K562 (cell line): Measurements from ENCODE around the gene C1orf74. TPM values are rescaled to one million over a fixed set of nuclear protein-coding genes. Genes with fewer than 3 reads are reported as not detected.

Experiments used
- ATAC-seq: fragments of 200-7000 bp; cut with Tn5 transposase; 3 replicates; pipeline ENCODE4 v1.9.1; 2020; ENCODE audit warnings: moderate library complexity
- BruUV-seq: library from RNA; stranded (reverse); fragments of 400-500 nt; replicated peaks from 2 replicates; lab custom pipeline; 2021; lab: Mats Ljungman, UMichigan
- CTCF ChIA-PET: fragments of 300-600 bp; formaldehyde crosslinking; extraction: SDS; loops from one replicate; lab custom pipeline; 2021; ENCODE audit warnings: low intra/inter-chr PET ratio; lab: Yijun Ruan, JAX
- POLR2A ChIA-PET: fragments of 300-600, 350-650 bp; sonication (Branson Sonifier 250); formaldehyde crosslinking; extraction: SDS; loops from one replicate; lab custom pipeline; 2021; ENCODE audit warnings: antibody characterized with exemption, inconsistent platforms; lab: Yijun Ruan, JAX
- DNase-seq, 4 experiments: peaks; one replicate each; pipeline versions ENCODE4 v3.0.0 to v3.0.0-alpha.2; 2011 to 2018; ENCODE audit warnings: low spot score in 3 of 4, mixed read lengths in 3 of 4; ENCODE audit errors: extremely low read depth in 1 of 4
- FAIRE-seq: peaks from 2 replicates; lab custom pipeline; 2011; peaks lifted over from hg19 to GRCh38; lab: Jason Lieb, UNC
- H2AFZ ChIP-seq: 2 replicates; pipeline ENCODE4 v1.6.0; 2011; ENCODE audit warnings: low read depth, low read length, control low read depth, inconsistent platforms
- H3K27ac ChIP-seq: fragments of 200-600 bp; 3 replicates; pipeline ENCODE4 v1.8.0; 2011; ENCODE audit warnings: low read depth, mild to moderate bottlenecking, control low read depth, inconsistent platforms, low read length, moderate library complexity, mixed read lengths; ENCODE audit errors: extremely low read depth
- H3K27me3 ChIP-seq, 2 experiments: fragments of 300-600 bp in 1 of 2; 2 replicates in 1 of 2; 3 replicates in 1 of 2; pipeline versions ENCODE4 v1.6.0 to v1.8.0; 2011; ENCODE audit warnings: inconsistent platforms in 2 of 2, low read length in 2 of 2, mild to moderate bottlenecking in 1 of 2, mixed read lengths in 1 of 2, moderate library complexity in 1 of 2; ENCODE audit not compliant: control insufficient read depth in 2 of 2, insufficient read depth in 2 of 2
- H3K36me3 ChIP-seq: fragments of 300-600 bp; 3 replicates; pipeline ENCODE4 v1.8.0; 2011; ENCODE audit warnings: mild to moderate bottlenecking, low read length, inconsistent platforms; ENCODE audit not compliant: control insufficient read depth, insufficient read depth
- H3K4me1 ChIP-seq, 2 experiments: fragments of 200-600 bp in 1 of 2; replicated peaks in 1 of 2; 2 replicates in 1 of 2; 3 replicates in 1 of 2; pipeline versions ENCODE4 v1.5.1 to v1.8.0; 2011; ENCODE audit warnings: inconsistent platforms in 2 of 2, low read length in 2 of 2, mild to moderate bottlenecking in 1 of 2, mixed read lengths in 1 of 2, moderate library complexity in 1 of 2; ENCODE audit not compliant: control insufficient read depth in 2 of 2, insufficient read depth in 2 of 2
- H3K4me2 ChIP-seq: 2 replicates; pipeline ENCODE4 v1.6.1; 2011; ENCODE audit warnings: low read length, control low read depth, inconsistent platforms, mixed read lengths; ENCODE audit not compliant: insufficient read depth
- H3K4me3 ChIP-seq: fragments of 200-600 bp; sonication (generic), shearing (Covaris generic); 2 replicates; pipeline ENCODE4 v1.5.1; 2016; ENCODE audit warnings: control low read depth, inconsistent platforms
- H3K79me2 ChIP-seq: fragments of 200-600 bp; 3 replicates; pipeline ENCODE4 v1.8.0; 2011; ENCODE audit warnings: low read length, inconsistent platforms; ENCODE audit not compliant: control insufficient read depth, insufficient read depth
- H3K9ac ChIP-seq, 2 experiments: 2 replicates each; pipeline versions ENCODE4 v1.6.0 to v1.6.1; 2011; ENCODE audit warnings: low read depth in 2 of 2, low read length in 2 of 2, control low read depth in 1 of 2, inconsistent platforms in 1 of 2, mild to moderate bottlenecking in 1 of 2, mixed read lengths in 1 of 2; ENCODE audit not compliant: insufficient read depth in 1 of 2
- H3K9me1 ChIP-seq: one replicate; pipeline ENCODE4 v1.6.0; 2011; ENCODE audit warnings: inconsistent platforms, mild to moderate bottlenecking, low read length, moderate library complexity; ENCODE audit not compliant: control insufficient read depth, insufficient read depth
- H3K9me3 ChIP-seq: replicated peaks from 2 replicates; pipeline ENCODE4 v1.5.1; 2011; ENCODE audit warnings: low read depth, low read length, inconsistent platforms; ENCODE audit not compliant: control insufficient read depth, insufficient read depth
- H4K20me1 ChIP-seq: replicated peaks from 2 replicates; pipeline ENCODE4 v1.6.1; 2011; ENCODE audit warnings: low read length, inconsistent platforms, mixed read lengths; ENCODE audit not compliant: control insufficient read depth, insufficient read depth
- CBFB ChIP-seq: sonication (generic); formaldehyde crosslinking; IDR thresholded peaks from 2 replicates; pipeline ENCODE4 v1.4.0; 2020; ENCODE audit warnings: mild to moderate bottlenecking, missing genetic modification reagents
- EP400 ChIP-seq: fragments of 450-650 bp; IDR thresholded peaks from 2 replicates; pipeline ENCODE4 v1.6.1; 2017; ENCODE audit warnings: antibody characterized with exemption, mild to moderate bottlenecking, moderate library complexity
- ETV1 ChIP-seq: fragments of 450-650 bp; conservative IDR thresholded peaks from 2 replicates; pipeline ENCODE4 v1.6.1; 2016; ENCODE audit warnings: missing genetic modification characterization, control low read depth, low read depth, missing compliant biosample characterization
- HOXB6 ChIP-seq: fragments of 250-450 bp; sonication (Bioruptor Pico); IDR thresholded peaks from 2 replicates; pipeline ENCODE4 v1.5.1; 2022; ENCODE audit warnings: mild to moderate bottlenecking, borderline replicate concordance
- IFI16 ChIP-seq: fragments of 250-450 bp; sonication (Bioruptor Pico); IDR thresholded peaks from 2 replicates; pipeline ENCODE4 v2.1.2; 2022; ENCODE audit warnings: mild to moderate bottlenecking, inconsistent platforms
- MAFG ChIP-seq: fragments of 450-650 bp; conservative IDR thresholded peaks from 2 replicates; pipeline ENCODE4 v1.6.1; 2016; ENCODE audit warnings: missing genetic modification characterization, missing compliant biosample characterization
- PHF21A ChIP-seq: fragments of 450-650 bp; IDR thresholded peaks from 2 replicates; pipeline ENCODE4 v1.6.1; 2017; ENCODE audit warnings: low read depth, borderline replicate concordance
- XRCC5 ChIP-seq: fragments of 200-400 bp; formaldehyde crosslinking; IDR thresholded peaks from 2 replicates; pipeline ENCODE4 v1.6.1; 2017; ENCODE audit warnings: low read depth, mild to moderate bottlenecking, low read length
- ZFP36 ChIP-seq: fragments of 150-350 bp; IDR thresholded peaks from 2 replicates; pipeline ENCODE4 v1.6.1; 2018; ENCODE audit warnings: low read length, low read depth; ENCODE audit not compliant: partially characterized antibody
- ZKSCAN3 ChIP-seq: fragments of 250-450 bp; sonication (Bioruptor Pico); IDR thresholded peaks from 2 replicates; pipeline ENCODE4 v1.4.0; 2020
- WGBS: fragments of 100-300 bp; shearing (Covaris generic); methylation state at CpG from one replicate; pipeline ENCODE4 v1.1.6; 2016; ENCODE audit warnings: low coverage, mixed read lengths; ENCODE audit not compliant: insufficient coverage; ENCODE audit errors: missing lambda C conversion rate; 5-methylcytosine and 5-hydroxymethylcytosine counted together
- in situ Hi-C: fragments of 300-500 bp; cut with MboI; formaldehyde crosslinking; loops from 4 replicates; pipeline ENCODE4 v1.15.0; 2018; ENCODE audit warnings: inconsistent platforms, mixed read lengths
- intact Hi-C: fragments of 100-400 bp; cut with micrococcal nuclease; formaldehyde crosslinking; loops from 2 replicates; pipeline ENCODE4 v1.14.2; 2022
- polyA plus RNA-seq, 8 experiments: library from polyadenylated mRNA; depleted of rRNA in 4 of 8; stranded (reverse) in 5 of 8; unstranded in 3 of 8; fragments of >200 nt; fragmentation: Nextera tagmentation in 2 of 8; fragmentation: Illumina TruSeq in 1 of 8; extraction: Ambion mirVana in 2 of 8; extraction: Trizol in 1 of 8; gene quantifications; 2 replicates each; pipeline versions ENCODE4 v1.2.1 to v1.2.3, GENCODE V29; 2011 to 2014; ENCODE audit warnings: inconsistent platforms in 1 of 8, missing spikeins in 1 of 8
- total RNA-seq, 7 experiments: library from RNA; depleted of rRNA in 6 of 7; stranded (reverse); fragments of >200 nt in 6 of 7; fragmentation: Illumina TruSeq in 2 of 7; extraction: Trizol in 2 of 7; gene quantifications; 2 replicates each; pipeline versions ENCODE4 v1.2.1 to v1.2.3, GENCODE V29; 2011 to 2021; ENCODE audit warnings: low replicate concordance in 1 of 7
- TF ChIP-seq, protein P1 (sequence below): fragments of 450-650 bp; formaldehyde crosslinking; IDR thresholded peaks from 2 replicates; pipeline ENCODE4 v1.4.0; 2020; ENCODE audit warnings: mild to moderate bottlenecking, moderate library complexity
- TF ChIP-seq, protein P2 (sequence below): fragments of 250-450 bp; sonication (Bioruptor Pico); IDR thresholded peaks from 2 replicates; pipeline ENCODE4 v1.8.0; 2021; ENCODE audit warnings: borderline replicate concordance, mild to moderate bottlenecking, moderate library complexity; ENCODE audit not compliant: poor library complexity, severe bottlenecking
- TF ChIP-seq, protein P3 (sequence below): fragments of 250-450 bp; sonication (Bioruptor Pico); IDR thresholded peaks from 2 replicates; pipeline ENCODE4 v1.4.0; 2020

Gene C1orf74
- total and polyA plus RNA-seq, 9 of the 15 experiments (the other 6 are each of a cell fraction or from before 2014, with no cell fraction given), result 4.0 to 7.6 (median 5.7) TPM

- Histone ChIP-seq H3K27me3 (no peaks in the 10 kb centered on the region; a peak in 1 of 5 replicates), H3K4me1 (no peaks in the 10 kb centered on the region), H3K9me3 (no peaks in the 10 kb centered on the region), H2AFZ (no peak overlapping the region), H3K4me2 (no peak overlapping the region), H3K9ac (no peak overlapping the region), H3K36me3 (no peaks in the 10 kb centered on the region), H4K20me1 (no peaks in the 10 kb centered on the region), H3K27ac (no peak overlapping the region), H3K4me3 (no peak overlapping the region), H3K9me1 (no peaks in the 10 kb centered on the region), H3K79me2 (no peaks in the 10 kb centered on the region)
- CTCF ChIA-PET, result no interaction called here
- no peak for DNase-seq
- no TSS peak for BruUV-seq
- WGBS, result 0% methylated on average over 1 of the region's 1 CpG
- no peak for ATAC-seq
- FAIRE-seq, result no peak
- intact Hi-C loops (no loop called here), in situ Hi-C loops (no loop called here)
- TF ChIP-seq, protein P1, sequence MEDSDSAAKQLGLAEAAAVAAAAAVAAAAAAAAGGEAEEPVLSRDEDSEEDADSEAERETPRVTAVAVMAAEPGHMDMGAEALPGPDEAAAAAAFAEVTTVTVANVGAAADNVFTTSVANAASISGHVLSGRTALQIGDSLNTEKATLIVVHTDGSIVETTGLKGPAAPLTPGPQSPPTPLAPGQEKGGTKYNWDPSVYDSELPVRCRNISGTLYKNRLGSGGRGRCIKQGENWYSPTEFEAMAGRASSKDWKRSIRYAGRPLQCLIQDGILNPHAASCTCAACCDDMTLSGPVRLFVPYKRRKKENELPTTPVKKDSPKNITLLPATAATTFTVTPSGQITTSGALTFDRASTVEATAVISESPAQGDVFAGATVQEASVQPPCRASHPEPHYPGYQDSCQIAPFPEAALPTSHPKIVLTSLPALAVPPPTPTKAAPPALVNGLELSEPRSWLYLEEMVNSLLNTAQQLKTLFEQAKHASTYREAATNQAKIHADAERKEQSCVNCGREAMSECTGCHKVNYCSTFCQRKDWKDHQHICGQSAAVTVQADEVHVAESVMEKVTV (CRISPR knock-in tag), result no peak
- TF ChIP-seq ETV1 (tag), result no peak
- TF ChIP-seq PHF21A, result no peak
- TF ChIP-seq, protein P2, sequence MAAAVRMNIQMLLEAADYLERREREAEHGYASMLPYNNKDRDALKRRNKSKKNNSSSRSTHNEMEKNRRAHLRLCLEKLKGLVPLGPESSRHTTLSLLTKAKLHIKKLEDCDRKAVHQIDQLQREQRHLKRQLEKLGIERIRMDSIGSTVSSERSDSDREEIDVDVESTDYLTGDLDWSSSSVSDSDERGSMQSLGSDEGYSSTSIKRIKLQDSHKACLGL (CRISPR knock-in tag), result no peak
- TF ChIP-seq EP400, result no peak
- TF ChIP-seq, protein P3, sequence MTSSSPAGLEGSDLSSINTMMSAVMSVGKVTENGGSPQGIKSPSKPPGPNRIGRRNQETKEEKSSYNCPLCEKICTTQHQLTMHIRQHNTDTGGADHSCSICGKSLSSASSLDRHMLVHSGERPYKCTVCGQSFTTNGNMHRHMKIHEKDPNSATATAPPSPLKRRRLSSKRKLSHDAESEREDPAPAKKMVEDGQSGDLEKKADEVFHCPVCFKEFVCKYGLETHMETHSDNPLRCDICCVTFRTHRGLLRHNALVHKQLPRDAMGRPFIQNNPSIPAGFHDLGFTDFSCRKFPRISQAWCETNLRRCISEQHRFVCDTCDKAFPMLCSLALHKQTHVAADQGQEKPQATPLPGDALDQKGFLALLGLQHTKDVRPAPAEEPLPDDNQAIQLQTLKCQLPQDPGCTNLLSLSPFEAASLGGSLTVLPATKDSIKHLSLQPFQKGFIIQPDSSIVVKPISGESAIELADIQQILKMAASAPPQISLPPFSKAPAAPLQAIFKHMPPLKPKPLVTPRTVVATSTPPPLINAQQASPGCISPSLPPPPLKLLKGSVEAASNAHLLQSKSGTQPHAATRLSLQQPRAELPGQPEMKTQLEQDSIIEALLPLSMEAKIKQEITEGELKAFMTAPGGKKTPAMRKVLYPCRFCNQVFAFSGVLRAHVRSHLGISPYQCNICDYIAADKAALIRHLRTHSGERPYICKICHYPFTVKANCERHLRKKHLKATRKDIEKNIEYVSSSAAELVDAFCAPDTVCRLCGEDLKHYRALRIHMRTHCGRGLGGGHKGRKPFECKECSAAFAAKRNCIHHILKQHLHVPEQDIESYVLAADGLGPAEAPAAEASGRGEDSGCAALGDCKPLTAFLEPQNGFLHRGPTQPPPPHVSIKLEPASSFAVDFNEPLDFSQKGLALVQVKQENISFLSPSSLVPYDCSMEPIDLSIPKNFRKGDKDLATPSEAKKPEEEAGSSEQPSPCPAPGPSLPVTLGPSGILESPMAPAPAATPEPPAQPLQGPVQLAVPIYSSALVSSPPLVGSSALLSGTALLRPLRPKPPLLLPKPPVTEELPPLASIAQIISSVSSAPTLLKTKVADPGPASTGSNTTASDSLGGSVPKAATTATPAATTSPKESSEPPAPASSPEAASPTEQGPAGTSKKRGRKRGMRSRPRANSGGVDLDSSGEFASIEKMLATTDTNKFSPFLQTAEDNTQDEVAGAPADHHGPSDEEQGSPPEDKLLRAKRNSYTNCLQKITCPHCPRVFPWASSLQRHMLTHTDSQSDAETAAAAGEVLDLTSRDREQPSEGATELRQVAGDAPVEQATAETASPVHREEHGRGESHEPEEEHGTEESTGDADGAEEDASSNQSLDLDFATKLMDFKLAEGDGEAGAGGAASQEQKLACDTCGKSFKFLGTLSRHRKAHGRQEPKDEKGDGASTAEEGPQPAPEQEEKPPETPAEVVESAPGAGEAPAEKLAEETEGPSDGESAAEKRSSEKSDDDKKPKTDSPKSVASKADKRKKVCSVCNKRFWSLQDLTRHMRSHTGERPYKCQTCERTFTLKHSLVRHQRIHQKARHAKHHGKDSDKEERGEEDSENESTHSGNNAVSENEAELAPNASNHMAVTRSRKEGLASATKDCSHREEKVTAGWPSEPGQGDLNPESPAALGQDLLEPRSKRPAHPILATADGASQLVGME, result no peak
- no peak for TF ChIP-seq ZKSCAN3 (CRISPR knock-in tag)
- TF ChIP-seq IFI16 (CRISPR knock-in tag), result no peak
- no peak for TF ChIP-seq CBFB (CRISPR knock-in tag)
- TF ChIP-seq MAFG, result no peak
- TF ChIP-seq HOXB6 (CRISPR knock-in tag), result no peak
- no peak for TF ChIP-seq XRCC5
- no peak for TF ChIP-seq ZFP36
- POLR2A ChIA-PET, result no interaction called here
Measured at GRCh38 chr1:209732725-209733124, 51.6 kb downstream of the C1orf74 start.
